Kidney (tissue), 14 donors: Measurements from ENCODE around the gene CPZ. TPM values are rescaled to one million over a fixed set of nuclear protein-coding genes. Genes with fewer than 3 reads are reported as not detected.

Experiments
- DNase-seq, 5 donors: peaks; one replicate each; pipeline ENCODE4 v3.0.0-alpha.2; 2013 to 2020
- FAIRE-seq: peaks from 2 replicates; lab custom pipeline; 2012; peaks lifted over from hg19 to GRCh38; lab: Jason Lieb, UNC
- H3K27ac ChIP-seq, 2 donors: one replicate each; pipeline ENCODE4 v1.7.0; 2013; ENCODE audit warnings: low read depth in 2 of 2, low read length in 2 of 2, inconsistent platforms in 1 of 2
- H3K27me3 ChIP-seq: one replicate; pipeline ENCODE4 v1.7.1; 2013; ENCODE audit warnings: low read length, inconsistent platforms; ENCODE audit not compliant: control insufficient read depth, insufficient read depth
- H3K36me3 ChIP-seq, 3 donors: one replicate each; pipeline versions ENCODE4 v1.7.0 to v1.7.1; 2013; ENCODE audit warnings: low read length in 3 of 3, control low read depth in 1 of 3, inconsistent platforms in 1 of 3; ENCODE audit not compliant: insufficient read depth in 3 of 3, control insufficient read depth in 2 of 3
- H3K4me1 ChIP-seq, 3 donors: one replicate each; pipeline versions ENCODE4 v1.7.0 to v1.7.1; 2013; ENCODE audit warnings: low read length in 3 of 3, inconsistent platforms in 1 of 3, low read depth in 1 of 3; ENCODE audit not compliant: control insufficient read depth in 2 of 3, insufficient read depth in 2 of 3
- H3K4me3 ChIP-seq, 3 donors: one replicate each; pipeline versions ENCODE4 v1.7.0 to v1.8.1; 2013; ENCODE audit warnings: low read length in 3 of 3, control low read depth in 1 of 3, inconsistent platforms in 1 of 3
- H3K9ac ChIP-seq, 3 donors: one replicate each; pipeline versions ENCODE4 v1.7.0 to v1.7.1; 2013; ENCODE audit warnings: low read length in 3 of 3, control low read depth in 1 of 3, inconsistent platforms in 1 of 3
- H3K9me3 ChIP-seq, 3 donors: one replicate each; pipeline versions ENCODE4 v1.7.0 to v1.7.1; 2013; ENCODE audit warnings: low read length in 3 of 3, control low read depth in 1 of 3, inconsistent platforms in 1 of 3; ENCODE audit not compliant: control insufficient read depth in 2 of 3, insufficient read depth in 1 of 3
- intact Hi-C: fragments of 100-400 bp; cut with DNase I; formaldehyde crosslinking; loops from one replicate; pipeline ENCODE4 v1.11.1; 2022
- polyA plus RNA-seq: library from polyadenylated mRNA; stranded (reverse); fragments of 350-450 nt; fragmentation: Illumina TruSeq; extraction: RNeasy Lipid Tissue Mini Kit (QIAGEN cat#74804); gene quantifications from one replicate; pipeline ENCODE4 v1.2.3, GENCODE V29; 2014; ENCODE audit warnings: low read depth, low replicate concordance; ENCODE audit not compliant: insufficient read depth
- total RNA-seq: library from RNA; stranded (reverse); fragmentation: NEBNext Ultra II Directional; extraction: Animal tissue kit (Norgen Biotek cat#: 25700); gene quantifications from one replicate; pipeline ENCODE4 v1.2.1, GENCODE V29; 2021
- TF ChIP-seq, protein P1 (sequence below): IDR thresholded peaks from 3 replicates; pipeline ENCODE4 v1.5.1; 2012; ENCODE audit warnings: mild to moderate bottlenecking, moderate library complexity, borderline replicate concordance; ENCODE audit not compliant: insufficient read depth; ENCODE audit errors: extremely low read depth
- donor health status: control.
- donor health status: control.
- donor health status: control.
- donor health status: control.
- donor health status: control.
- donor health status: DM: yes; HTN: yes; CAD: no.
- donor health status: Normal renal cell carcinoma (clear cell type).

The CPZ gene
- total and polyA plus RNA-seq, 2 donors from 2014 or later: 1.2 to 2.6 TPM

DNA sequence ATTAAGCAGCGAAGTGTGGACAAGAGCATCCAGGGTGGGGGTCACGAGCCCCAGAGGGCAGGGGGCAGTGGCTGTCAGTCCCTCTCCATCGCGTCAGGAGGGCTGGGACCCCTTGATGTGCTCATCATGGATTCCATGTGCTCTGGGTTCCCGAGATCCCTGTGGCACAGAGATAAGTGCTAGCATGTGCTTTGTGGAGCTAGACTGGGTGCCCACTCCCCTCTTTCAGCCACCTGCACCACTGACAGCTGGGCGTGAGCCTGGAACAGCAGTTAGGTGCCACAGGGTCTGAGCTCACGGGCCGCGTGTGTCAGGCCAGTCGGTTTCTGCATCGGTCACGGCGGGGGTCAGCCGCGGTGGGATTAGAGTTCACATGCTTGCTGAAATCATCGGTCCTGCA, 24.3 kb downstream of the CPZ start:
- intact Hi-C loops: no loop called here
- Histone ChIP-seq H3K36me3 (no peaks in the 10 kb centered on the region), H3K9me3 (no peaks in the 10 kb centered on the region), H3K27me3 (no peaks in the 10 kb centered on the region), H3K9ac (no peak overlapping the region), H3K4me1 (no peaks in the 10 kb centered on the region), H3K27ac (no peak overlapping the region), H3K4me3 (no peak overlapping the region)
- TF ChIP-seq, protein P1, sequence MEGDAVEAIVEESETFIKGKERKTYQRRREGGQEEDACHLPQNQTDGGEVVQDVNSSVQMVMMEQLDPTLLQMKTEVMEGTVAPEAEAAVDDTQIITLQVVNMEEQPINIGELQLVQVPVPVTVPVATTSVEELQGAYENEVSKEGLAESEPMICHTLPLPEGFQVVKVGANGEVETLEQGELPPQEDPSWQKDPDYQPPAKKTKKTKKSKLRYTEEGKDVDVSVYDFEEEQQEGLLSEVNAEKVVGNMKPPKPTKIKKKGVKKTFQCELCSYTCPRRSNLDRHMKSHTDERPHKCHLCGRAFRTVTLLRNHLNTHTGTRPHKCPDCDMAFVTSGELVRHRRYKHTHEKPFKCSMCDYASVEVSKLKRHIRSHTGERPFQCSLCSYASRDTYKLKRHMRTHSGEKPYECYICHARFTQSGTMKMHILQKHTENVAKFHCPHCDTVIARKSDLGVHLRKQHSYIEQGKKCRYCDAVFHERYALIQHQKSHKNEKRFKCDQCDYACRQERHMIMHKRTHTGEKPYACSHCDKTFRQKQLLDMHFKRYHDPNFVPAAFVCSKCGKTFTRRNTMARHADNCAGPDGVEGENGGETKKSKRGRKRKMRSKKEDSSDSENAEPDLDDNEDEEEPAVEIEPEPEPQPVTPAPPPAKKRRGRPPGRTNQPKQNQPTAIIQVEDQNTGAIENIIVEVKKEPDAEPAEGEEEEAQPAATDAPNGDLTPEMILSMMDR: no peak
- DNase-seq: peak in 1 of 5 donors; percentile 46
- FAIRE-seq: no peak

DNA sequence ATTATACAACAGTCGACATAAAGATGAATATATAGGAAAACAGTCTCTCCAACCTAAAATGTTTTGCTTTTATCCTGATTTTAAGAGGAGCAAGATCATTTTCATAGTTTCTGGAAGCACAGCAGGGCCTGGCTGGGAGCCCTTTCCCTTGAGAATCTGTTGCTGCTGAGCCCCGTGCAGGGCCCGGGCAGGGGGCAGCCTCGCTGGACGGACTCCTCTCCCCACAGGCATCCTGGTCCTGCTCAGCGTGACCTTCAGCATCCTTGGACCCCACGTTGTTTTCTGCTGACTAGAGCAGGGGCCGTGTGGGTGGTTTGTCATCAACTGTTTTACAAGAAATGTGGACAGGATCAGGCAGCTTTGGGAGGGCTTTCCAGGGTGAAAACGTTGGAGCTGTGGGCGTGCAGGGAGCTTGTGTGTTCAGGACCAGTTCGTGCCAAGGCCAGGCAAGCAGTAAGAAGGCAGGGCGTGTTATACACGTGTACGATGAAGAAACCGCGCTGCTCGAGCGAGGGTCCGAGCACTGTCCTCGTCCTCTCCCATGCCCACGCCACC, 25.0 kb downstream of the CPZ start:
- no peaks in the 10 kb centered on the region for H3K36me3 ChIP-seq
- no peaks in the 10 kb centered on the region for H3K9me3 ChIP-seq
- no peak for FAIRE-seq
- intact Hi-C loops: no loop called here
- H3K4me3 ChIP-seq: no peak overlapping the region
- no peaks in the 10 kb centered on the region for H3K27me3 ChIP-seq
- TF ChIP-seq, protein P1: no peak
- H3K27ac ChIP-seq: no peak overlapping the region
- no peak overlapping the region for H3K9ac ChIP-seq
- no peaks in the 10 kb centered on the region for H3K4me1 ChIP-seq
- DNase-seq: peak in 1 of 5 donors; percentile 37

DNA sequence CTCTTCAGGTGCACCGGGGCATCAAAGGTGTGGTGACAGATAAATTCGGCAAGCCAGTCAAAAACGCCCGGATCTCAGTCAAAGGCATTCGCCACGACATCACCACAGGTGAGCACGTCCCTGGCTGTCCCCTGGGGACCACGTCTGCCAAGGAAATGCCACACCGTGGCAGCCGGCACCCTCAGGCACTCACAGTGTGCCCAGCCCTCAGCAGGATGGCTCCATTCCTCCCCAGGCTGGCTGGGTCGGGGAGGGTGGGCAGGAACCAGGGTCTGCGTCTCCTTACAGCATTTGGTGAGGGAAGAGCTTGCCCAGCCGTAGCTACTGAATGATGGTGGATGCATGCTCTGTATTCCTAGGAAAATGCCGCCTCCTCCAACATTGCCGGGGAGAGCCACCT, 25.9 kb downstream of the CPZ start:
- FAIRE-seq: no peak
- H3K36me3 ChIP-seq: no peaks in the 10 kb centered on the region
- H3K27ac ChIP-seq: no peak overlapping the region
- no peaks in the 10 kb centered on the region for H3K9me3 ChIP-seq
- no peak overlapping the region for H3K9ac ChIP-seq
- TF ChIP-seq, protein P1: no peak
- no peaks in the 10 kb centered on the region for H3K27me3 ChIP-seq
- no peak for DNase-seq
- intact Hi-C loops: no loop called here
- H3K4me1 ChIP-seq: no peaks in the 10 kb centered on the region
- H3K4me3 ChIP-seq: no peak overlapping the region
